Sigmoid colon (tissue), 4 donors: ENCODE data around the gene PWP1.

Experiments
- EP300 ChIP-seq, 4 donors: sonication (generic); formaldehyde crosslinking; IDR thresholded peaks; one replicate each; pipeline ENCODE4 v1.6.1; 2017; ENCODE audit warnings: antibody characterized with exemption in 4 of 4
- POLR2A ChIP-seq, 2 donors: fragments of 450-650 bp; IDR thresholded peaks; one replicate each; pipeline ENCODE4 v1.6.1; 2016; ENCODE audit warnings: antibody characterized with exemption in 2 of 2, mild to moderate bottlenecking in 2 of 2, moderate library complexity in 2 of 2
- POLR2AphosphoS5 ChIP-seq, 4 donors: sonication (generic); formaldehyde crosslinking; IDR thresholded peaks; one replicate each; pipeline ENCODE4 v1.6.1; 2017; ENCODE audit warnings: antibody characterized with exemption in 4 of 4
- TF ChIP-seq, protein P1 (sequence below), 4 experiments: fragments of 450-650 bp in 3 of 4; fragments of 200-600 bp in 1 of 4; IDR thresholded peaks; one replicate each; pipeline ENCODE4 v1.5.1; 2016 to 2019; ENCODE audit warnings: antibody characterized with exemption in 4 of 4, mild to moderate bottlenecking in 3 of 4, moderate library complexity in 2 of 4

DNA sequence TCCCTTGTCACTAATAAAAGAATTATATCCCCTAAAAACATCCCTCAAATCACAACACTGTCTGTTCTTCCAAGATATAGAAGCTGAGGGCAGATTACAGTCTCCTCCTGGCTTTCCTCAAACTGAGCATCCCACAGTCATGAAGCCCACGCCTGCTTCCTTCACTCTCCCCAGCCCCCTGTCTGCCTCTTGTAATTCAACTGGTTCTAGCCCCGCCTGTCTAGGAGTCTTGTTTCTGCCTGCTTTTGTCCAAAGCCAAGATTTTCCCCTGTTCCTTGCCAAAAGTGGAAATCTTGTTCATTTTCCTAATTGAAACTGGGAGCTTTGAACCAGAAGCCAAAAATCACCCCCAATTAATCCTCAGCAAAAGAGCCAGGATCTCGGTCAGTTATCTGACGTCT is 35.9 kb upstream of the PWP1 start:
- TF ChIP-seq, protein P1, sequence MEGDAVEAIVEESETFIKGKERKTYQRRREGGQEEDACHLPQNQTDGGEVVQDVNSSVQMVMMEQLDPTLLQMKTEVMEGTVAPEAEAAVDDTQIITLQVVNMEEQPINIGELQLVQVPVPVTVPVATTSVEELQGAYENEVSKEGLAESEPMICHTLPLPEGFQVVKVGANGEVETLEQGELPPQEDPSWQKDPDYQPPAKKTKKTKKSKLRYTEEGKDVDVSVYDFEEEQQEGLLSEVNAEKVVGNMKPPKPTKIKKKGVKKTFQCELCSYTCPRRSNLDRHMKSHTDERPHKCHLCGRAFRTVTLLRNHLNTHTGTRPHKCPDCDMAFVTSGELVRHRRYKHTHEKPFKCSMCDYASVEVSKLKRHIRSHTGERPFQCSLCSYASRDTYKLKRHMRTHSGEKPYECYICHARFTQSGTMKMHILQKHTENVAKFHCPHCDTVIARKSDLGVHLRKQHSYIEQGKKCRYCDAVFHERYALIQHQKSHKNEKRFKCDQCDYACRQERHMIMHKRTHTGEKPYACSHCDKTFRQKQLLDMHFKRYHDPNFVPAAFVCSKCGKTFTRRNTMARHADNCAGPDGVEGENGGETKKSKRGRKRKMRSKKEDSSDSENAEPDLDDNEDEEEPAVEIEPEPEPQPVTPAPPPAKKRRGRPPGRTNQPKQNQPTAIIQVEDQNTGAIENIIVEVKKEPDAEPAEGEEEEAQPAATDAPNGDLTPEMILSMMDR (IDR thresholded peaks at IDR 0.05) = no peak
- TF ChIP-seq POLR2AphosphoS5 (IDR thresholded peaks at IDR 0.05) (no peak), POLR2A (IDR thresholded peaks at IDR 0.05) (no peak), EP300 (IDR thresholded peaks at IDR 0.05) (no peak)
